Measurements from ENCODE around the gene NHEJ1. TPM values are rescaled to one million over a fixed set of nuclear protein-coding genes. Genes with fewer than 3 reads are reported as not detected.
A peak's percentile ranks its signal among the peaks of the same experiment; 100 is the strongest.

The NHEJ1 gene
- total RNA-seq, 1 experiment from 2014 or later: 20.8 TPM

DNA sequence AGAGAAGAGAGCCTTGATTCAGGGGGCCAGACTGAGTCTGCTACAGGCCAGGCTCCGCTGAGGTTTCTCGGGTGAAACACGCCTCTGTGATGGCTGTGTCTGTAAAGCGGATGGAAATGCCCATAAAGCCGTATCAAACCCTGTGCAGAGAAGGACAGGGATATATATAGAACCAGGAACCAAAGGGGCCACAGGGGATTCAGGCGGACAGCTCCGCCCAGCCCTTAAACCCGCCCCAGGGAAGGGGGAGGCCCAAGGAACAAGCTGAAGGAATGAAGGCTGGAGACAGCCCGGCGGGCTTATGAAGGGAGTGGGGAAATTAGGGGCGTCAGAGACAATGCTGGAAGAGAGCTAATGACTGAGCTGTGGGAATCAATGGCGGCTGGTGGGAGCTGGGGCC lies 42.1 kb downstream of the NHEJ1 start:
- no peak overlapping the region for H3K27ac Mint-ChIP-seq
- no peak overlapping the region for H4K91ac ChIP-seq (ENCODE audit: insufficient read length, low read depth, low read length)
- no peak for DNase-seq

More for the DNA sequence above, 42.1 kb downstream of the NHEJ1 start:
- H2BK120ac ChIP-seq (ENCODE audit: low read depth, low read length, poor library complexity, severe bottlenecking): no peak overlapping the region
- H3K9ac ChIP-seq (ENCODE audit: extremely low read depth, insufficient read length, low read length): no peak overlapping the region
- no peak overlapping the region for H3K27ac ChIP-seq (ENCODE audit: insufficient read length, low read depth, low read length)
- no peak overlapping the region for H3K56ac ChIP-seq (ENCODE audit: insufficient read length, low read depth, low read length)
- Mint-ChIP-seq H3K27me3 (ENCODE audit: low read depth) (no peaks in the 10 kb centered on the region), H3K4me1 (peaks cover 4 to 17% of the 10 kb centered on the region in 2 experiments; a peak in 3 of 4 replicates), H3K36me3 (ENCODE audit: insufficient read depth in 1 of 3, low read depth in 3 of 3) (no peaks in the 10 kb centered on the region), H3K9me3 (no peaks in the 10 kb centered on the region), H3K4me3 (peak overlapping the region in 1 of 2 experiments; percentile 19; a peak in 1 of 5 replicates)
- H3K18ac ChIP-seq (ENCODE audit: insufficient read length, low read depth, low read length): no peak overlapping the region
- no peaks in the 10 kb centered on the region for H3K23me2 ChIP-seq (ENCODE audit: insufficient read length, low read depth, low read length, poor library complexity, severe bottlenecking)
- no peak overlapping the region for H4K5ac ChIP-seq (ENCODE audit: insufficient read length, low read depth, low read length)
- H4K20me1 ChIP-seq (ENCODE audit: control insufficient read depth, insufficient read depth, insufficient read length): no peaks in the 10 kb centered on the region
- no peak overlapping the region for H3K4me2 ChIP-seq (ENCODE audit: insufficient read depth, insufficient read length, low read length)
- no peak overlapping the region for H2BK5ac ChIP-seq (ENCODE audit: insufficient read length, low read length)
- no peak overlapping the region for H4K8ac ChIP-seq (replicated peaks; ENCODE audit: insufficient read length, low read depth, low read length)
- H3K27me3 ChIP-seq (ENCODE audit: insufficient read depth, low read length): no peaks in the 10 kb centered on the region
- no peak overlapping the region for H3K4ac ChIP-seq (ENCODE audit: low read depth, low read length)
- H3K23ac ChIP-seq (ENCODE audit: insufficient read length, low read depth, low read length): no peak overlapping the region
- H3K14ac ChIP-seq (ENCODE audit: insufficient read depth, low read length): no peak overlapping the region
- no peak overlapping the region for H2BK15ac ChIP-seq (ENCODE audit: low read depth, low read length)
- no peak overlapping the region for H2AFZ ChIP-seq (ENCODE audit: low read length)
- H2BK20ac ChIP-seq (ENCODE audit: low read depth, low read length, poor library complexity, severe bottlenecking): no peak overlapping the region
- no peaks in the 10 kb centered on the region for H3K79me1 ChIP-seq (ENCODE audit: insufficient read depth, low read depth, low read length, poor library complexity, severe bottlenecking)
- no peaks in the 10 kb centered on the region for H3K79me2 ChIP-seq (ENCODE audit: insufficient read depth, low read length)
- no peaks in the 10 kb centered on the region for H3K4me1 ChIP-seq (ENCODE audit: insufficient read depth, low read length)
- no peak overlapping the region for H3T11ph ChIP-seq (ENCODE audit: low read length)
- H3K9me3 ChIP-seq (ENCODE audit: control insufficient read depth, low read depth, low read length): no peaks in the 10 kb centered on the region
- WGBS (ENCODE audit: extremely low coverage, insufficient read length, low lambda C conversion rate): no CpG with 5 or more reads among the region's 12 CpGs
- TF ChIP-seq, protein P1, sequence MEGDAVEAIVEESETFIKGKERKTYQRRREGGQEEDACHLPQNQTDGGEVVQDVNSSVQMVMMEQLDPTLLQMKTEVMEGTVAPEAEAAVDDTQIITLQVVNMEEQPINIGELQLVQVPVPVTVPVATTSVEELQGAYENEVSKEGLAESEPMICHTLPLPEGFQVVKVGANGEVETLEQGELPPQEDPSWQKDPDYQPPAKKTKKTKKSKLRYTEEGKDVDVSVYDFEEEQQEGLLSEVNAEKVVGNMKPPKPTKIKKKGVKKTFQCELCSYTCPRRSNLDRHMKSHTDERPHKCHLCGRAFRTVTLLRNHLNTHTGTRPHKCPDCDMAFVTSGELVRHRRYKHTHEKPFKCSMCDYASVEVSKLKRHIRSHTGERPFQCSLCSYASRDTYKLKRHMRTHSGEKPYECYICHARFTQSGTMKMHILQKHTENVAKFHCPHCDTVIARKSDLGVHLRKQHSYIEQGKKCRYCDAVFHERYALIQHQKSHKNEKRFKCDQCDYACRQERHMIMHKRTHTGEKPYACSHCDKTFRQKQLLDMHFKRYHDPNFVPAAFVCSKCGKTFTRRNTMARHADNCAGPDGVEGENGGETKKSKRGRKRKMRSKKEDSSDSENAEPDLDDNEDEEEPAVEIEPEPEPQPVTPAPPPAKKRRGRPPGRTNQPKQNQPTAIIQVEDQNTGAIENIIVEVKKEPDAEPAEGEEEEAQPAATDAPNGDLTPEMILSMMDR (conservative IDR thresholded peaks at IDR 0.05): no peak
- H2AK5ac ChIP-seq (ENCODE audit: insufficient read length, low read length): no peak overlapping the region
- no peak overlapping the region for H2BK12ac ChIP-seq (ENCODE audit: insufficient read length, low read depth, low read length)

Data from H9 (cell line).